NCI-H1092 treated with DMSO at 0.1 percent for 48 hours (cell line): ENCODE measurements around the gene BICRA.
"Not testable (repeated sequence)": the region's sequence is repeated elsewhere in the genome, so short reads cannot be mapped to it uniquely, and the experiment has no call there.

Experiments
- DNase-seq: peaks from one replicate; lab custom pipeline; 2025; lab: John Stamatoyannopoulos, UW

BICRA gene

GRCh38 chr19:47663911-47664771, 55.2 kb downstream of the BICRA start:
- no peak for DNase-seq

- not testable (repeated sequence) for DNase-seq
Measured at GRCh38 chr19:47668556-47668955, 59.6 kb downstream of the BICRA start.

GRCh38 chr19:47670736-47671135, 61.8 kb downstream of the BICRA start:
- no peak for DNase-seq

- DNase-seq = no peak
Measured at GRCh38 chr19:47671499-47671898, 62.6 kb downstream of the BICRA start.

GRCh38 chr19:47673426-47673825, 64.5 kb downstream of the BICRA start:
- no peak for DNase-seq

GRCh38 chr19:47674548-47674947, 65.6 kb downstream of the BICRA start:
- no peak for DNase-seq

- no peak for DNase-seq
Measured at GRCh38 chr19:47675271-47675670, 66.3 kb downstream of the BICRA start.

- no peak for DNase-seq
Measured at GRCh38 chr19:47675859-47676258, 66.9 kb downstream of the BICRA start.

GRCh38 chr19:47676811-47677210, 67.9 kb downstream of the BICRA start:
- DNase-seq = no peak

GRCh38 chr19:47679251-47679900, 70.4 kb downstream of the BICRA start:
- no peak for DNase-seq

GRCh38 chr19:47679922-47680857, 71.3 kb downstream of the BICRA start:
- DNase-seq = no peak

GRCh38 chr19:47680858-47681332, 72.0 kb downstream of the BICRA start:
- no peak for DNase-seq

- DNase-seq = no peak
Measured at GRCh38 chr19:47681388-47681787, 72.5 kb downstream of the BICRA start.

GRCh38 chr19:47681936-47682335, 73.0 kb downstream of the BICRA start:
- no peak for DNase-seq

- no peak for DNase-seq
Measured at GRCh38 chr19:47682939-47683338, 74.0 kb downstream of the BICRA start.

GRCh38 chr19:47686679-47687450, 77.9 kb downstream of the BICRA start:
- no peak for DNase-seq

GRCh38 chr19:47687906-47688305, 79.0 kb downstream of the BICRA start:
- DNase-seq = no peak

GRCh38 chr19:47691090-47691489, 82.2 kb downstream of the BICRA start:
- DNase-seq = no peak

GRCh38 chr19:47691782-47692181, 82.8 kb downstream of the BICRA start:
- DNase-seq = no peak

GRCh38 chr19:47693489-47693888, 84.6 kb downstream of the BICRA start:
- no peak for DNase-seq

GRCh38 chr19:47693903-47694302, 85.0 kb downstream of the BICRA start:
- no peak for DNase-seq
